Right lung (tissue), 5 donors: ENCODE data around the gene COG7. TPM values are rescaled to one million over a fixed set of nuclear protein-coding genes. Genes with fewer than 3 reads are reported as not detected.

ENCODE experiments used
- DNase-seq, 2 donors: peaks; one replicate each; pipeline ENCODE4 v3.0.0-alpha.2; 2013
- polyA plus RNA-seq, 5 donors: library from polyadenylated mRNA; unstranded; fragments of 120-200 nt; gene quantifications; one replicate each; pipeline versions ENCODE4 v1.2.1 to v1.2.3, GENCODE V29; 2013; ENCODE audit warnings: inconsistent platforms in 1 of 5, low replicate concordance in 1 of 5; ENCODE audit not compliant: insufficient read length in 5 of 5, insufficient read depth in 1 of 5

COG7 gene
- polyA plus RNA-seq, 5 donors, result 25.6 to 39.7 (median 33.0) TPM

- peak; percentile 20 to 32 for DNase-seq
Measured at GRCh38 chr16:23362460-23363317, 90.3 kb downstream of the COG7 start.

- no peak for DNase-seq
Measured at GRCh38 chr16:23359092-23359760, 93.8 kb downstream of the COG7 start.

- DNase-seq, result no peak
Measured at GRCh38 chr16:23357761-23358290, 95.2 kb downstream of the COG7 start.

- no peak for DNase-seq
Measured at GRCh38 chr16:23356941-23357340, 96.0 kb downstream of the COG7 start.

- DNase-seq, result no peak
Measured at GRCh38 chr16:23355106-23355670, 97.8 kb downstream of the COG7 start.

- no peak for DNase-seq
Measured at GRCh38 chr16:23354246-23354645, 98.7 kb downstream of the COG7 start.

GRCh38 chr16:23353440-23353839 is 99.5 kb downstream of the COG7 start:
- DNase-seq, result no peak

GRCh38 chr16:23351360-23351759 is 101.6 kb downstream of the COG7 start:
- DNase-seq, result no peak

- DNase-seq, result no peak
Measured at GRCh38 chr16:23348579-23349469, 104.2 kb downstream of the COG7 start.

- no peak for DNase-seq
Measured at GRCh38 chr16:23345237-23345636, 107.8 kb downstream of the COG7 start.

GRCh38 chr16:23343643-23344612 is 109.1 kb downstream of the COG7 start:
- DNase-seq, result no peak

- no peak for DNase-seq
Measured at GRCh38 chr16:23342083-23342640, 110.8 kb downstream of the COG7 start.

- no peak for DNase-seq
Measured at GRCh38 chr16:23339787-23340186, 113.2 kb downstream of the COG7 start.

Other genes starting within 250 kb of the COG7 start
- gene SCNN1B, start 150.9 kb downstream of the COG7 start, polyA plus RNA-seq, result 1 to 10 TPM; 2.3 to 4.9 (median 2.7) TPM
- 100 to 1,000 TPM; 135 to 163 (median 150) TPM for gene GGA2, start 57.3 kb upstream of the COG7 start, polyA plus RNA-seq
- 10 to 100 TPM; 21.4 to 29.3 (median 23.7) TPM for gene EARS2, start 104.2 kb upstream of the COG7 start, polyA plus RNA-seq
- 10 to 100 TPM; 56.0 to 74.7 (median 68.7) TPM for gene UBFD1, start 104.5 kb upstream of the COG7 start, polyA plus RNA-seq
- 10 to 100 TPM; 66.8 to 81.1 (median 73.9) TPM for gene NDUFAB1, start 143.1 kb upstream of the COG7 start, polyA plus RNA-seq
- gene PALB2, start 188.1 kb upstream of the COG7 start, polyA plus RNA-seq, result 10 to 100 TPM; 13.1 to 19.2 (median 16.7) TPM
- 10 to 100 TPM; 45.5 to 73.0 (median 65.1) TPM for gene DCTN5, start 188.3 kb upstream of the COG7 start, polyA plus RNA-seq
- 10 to 100 TPM; 17.6 to 40.6 (median 22.4) TPM for gene PLK1, start 225.7 kb upstream of the COG7 start, polyA plus RNA-seq